Right ventricle myocardium superior (tissue), 1 donor: Measurements from ENCODE around the gene DGKI. TPM values are rescaled to one million over a fixed set of nuclear protein-coding genes. Genes with fewer than 3 reads are reported as not detected.
A peak's percentile ranks its signal among the peaks of the same experiment; 100 is the strongest.

Experiments
- ATAC-seq: fragments of 200-7000 bp; cut with Tn5 transposase; one replicate; pipeline ENCODE4 v1.9.1; 2020; ENCODE audit warnings: mild to moderate bottlenecking; ENCODE audit not compliant: poor library complexity
- DNase-seq: peaks from one replicate; pipeline ENCODE4 v3.0.0-alpha.2; 2020
- intact Hi-C: fragments of 100-400 bp; cut with DNase I; formaldehyde crosslinking; loops from one replicate; pipeline ENCODE4 v1.11.2; 2022
- total RNA-seq: library from RNA; stranded (reverse); fragmentation: NEBNext Ultra II Directional; extraction: Animal tissue kit (Norgen Biotek cat#: 25700); gene quantifications from one replicate; pipeline ENCODE4 v1.2.1, GENCODE V29; 2021
- donor health status: DM: no; HTN: yes; CAD: no; lungs with severe emphysema.

Gene DGKI
- total RNA-seq, 1 donor from 2014 or later, result 1.4 TPM

- DNase-seq (no peak), ATAC-seq (no peak)
- intact Hi-C loops, result no loop called here
Observed at GRCh38 chr7:137395420-137395819, 451.4 kb downstream of the DGKI start.

- ATAC-seq, result no peak
- intact Hi-C loops, result no loop called here
- DNase-seq, result no peak
Observed at GRCh38 chr7:137393570-137393969, 453.2 kb downstream of the DGKI start.

GRCh38 chr7:137390076-137390475 is 456.7 kb downstream of the DGKI start:
- DNase-seq (no peak), ATAC-seq (no peak)
- intact Hi-C loops, result no loop called here

- intact Hi-C loops, result no loop called here
- DNase-seq, result no peak
- no peak for ATAC-seq
Observed at GRCh38 chr7:137388916-137389315, 457.9 kb downstream of the DGKI start.

- DNase-seq (no peak), ATAC-seq (no peak)
- intact Hi-C loops, result no loop called here
Observed at GRCh38 chr7:137386966-137387365, 459.8 kb downstream of the DGKI start.

GRCh38 chr7:137381045-137381444 is 465.7 kb downstream of the DGKI start:
- ATAC-seq (no peak), DNase-seq (no peak)
- intact Hi-C loops, result no loop called here

- ATAC-seq (no peak), DNase-seq (no peak)
- intact Hi-C loops, result no loop called here
Observed at GRCh38 chr7:137373507-137373906, 473.3 kb downstream of the DGKI start.

- DNase-seq (no peak), ATAC-seq (no peak)
- intact Hi-C loops, result no loop called here
Observed at GRCh38 chr7:137371616-137372015, 475.2 kb downstream of the DGKI start.

- DNase-seq (no peak), ATAC-seq (no peak)
- intact Hi-C loops, result no loop called here
Observed at GRCh38 chr7:137366995-137367394, 479.8 kb downstream of the DGKI start.

GRCh38 chr7:137363683-137364082 is 483.1 kb downstream of the DGKI start:
- intact Hi-C loops, result no loop called here
- ATAC-seq, result no peak

GRCh38 chr7:137360087-137360679 is 486.6 kb downstream of the DGKI start:
- no peak for ATAC-seq
- no peak for DNase-seq
- intact Hi-C loops, result no loop called here

More at GRCh38 chr7:137363683-137364082, 483.1 kb downstream of the DGKI start:
- no peak for DNase-seq

- no peak for DNase-seq
- ATAC-seq, result no peak
Observed at GRCh38 chr7:137354961-137355360, 491.8 kb downstream of the DGKI start.

GRCh38 chr7:137354396-137354795 is 492.4 kb downstream of the DGKI start:
- intact Hi-C loops, result no loop called here
- DNase-seq, result peak; percentile 47
- ATAC-seq, result no peak

More at GRCh38 chr7:137354961-137355360, 491.8 kb downstream of the DGKI start:
- intact Hi-C loops, result no loop called here

GRCh38 chr7:137351941-137352340 is 494.8 kb downstream of the DGKI start:
- intact Hi-C loops, result no loop called here
- DNase-seq (no peak), ATAC-seq (no peak)

- intact Hi-C loops, result no loop called here
- ATAC-seq (no peak), DNase-seq (no peak)
Observed at GRCh38 chr7:137345799-137346449, 500.9 kb downstream of the DGKI start.

- ATAC-seq (peak; percentile 93), DNase-seq (peak; percentile 63)
- intact Hi-C loops, result no loop called here
Observed at GRCh38 chr7:137343281-137343841, 503.4 kb downstream of the DGKI start, which contains the start of gene PTN. PTN (minus strand) TSS chr7:137343733; CDS start chr7:137254973, 88,760 bp downstream.

- DNase-seq (no peak), ATAC-seq (peak; percentile 31)
- intact Hi-C loops, result no loop called here
Observed at GRCh38 chr7:137342828-137343261, 503.9 kb downstream of the DGKI start.

GRCh38 chr7:137342265-137342664 is 504.5 kb downstream of the DGKI start:
- intact Hi-C loops, result no loop called here
- peak; percentile 60 for ATAC-seq
- DNase-seq, result no peak

GRCh38 chr7:137337902-137338301 is 508.9 kb downstream of the DGKI start:
- DNase-seq (no peak), ATAC-seq (no peak)
- intact Hi-C loops, result no loop called here

- no peak for ATAC-seq
- DNase-seq, result no peak
- intact Hi-C loops, result no loop called here
Observed at GRCh38 chr7:137335814-137336213, 511.0 kb downstream of the DGKI start.
